Activated CD4-positive, alpha-beta T cell treated with anti-CD3 and anti-CD28 coated beads for 48 hours (primary cell): Measurements from ENCODE around the gene ADSS2.
"Not testable (repeated sequence)": the region's sequence is repeated elsewhere in the genome, so short reads cannot be mapped to it uniquely, and the experiment has no call there.

ENCODE experiments used
- DNase-seq: peaks from one replicate; pipeline ENCODE4 v3.0.0-alpha.2; 2020

ADSS2 gene

GRCh38 chr1:244394826-244395765 is 56.6 kb downstream of the ADSS2 start:
- DNase-seq: no peak

GRCh38 chr1:244394346-244394745 is 57.4 kb downstream of the ADSS2 start:
- DNase-seq: no peak

GRCh38 chr1:244393604-244394176 is 58.0 kb downstream of the ADSS2 start:
- DNase-seq: no peak

- no peak for DNase-seq
Measured at GRCh38 chr1:244391761-244392160, 59.9 kb downstream of the ADSS2 start.

GRCh38 chr1:244388961-244389360 is 62.7 kb downstream of the ADSS2 start:
- no peak for DNase-seq

GRCh38 chr1:244387415-244387814 is 64.3 kb downstream of the ADSS2 start:
- DNase-seq: no peak

- no peak for DNase-seq
Measured at GRCh38 chr1:244386595-244386994, 65.1 kb downstream of the ADSS2 start.

GRCh38 chr1:244384066-244384465 is 67.6 kb downstream of the ADSS2 start:
- no peak for DNase-seq

GRCh38 chr1:244383278-244383884 is 68.3 kb downstream of the ADSS2 start:
- DNase-seq: no peak

GRCh38 chr1:244381878-244382565 is 69.7 kb downstream of the ADSS2 start:
- no peak for DNase-seq

GRCh38 chr1:244376126-244376525 is 75.6 kb downstream of the ADSS2 start:
- no peak for DNase-seq

- no peak for DNase-seq
Measured at GRCh38 chr1:244375051-244375450, 76.7 kb downstream of the ADSS2 start.

- not testable (repeated sequence) for DNase-seq
Measured at GRCh38 chr1:244374484-244374883, 77.2 kb downstream of the ADSS2 start.

GRCh38 chr1:244371242-244372141 is 80.2 kb downstream of the ADSS2 start:
- no peak for DNase-seq

- no peak for DNase-seq
Measured at GRCh38 chr1:244370060-244370637, 81.6 kb downstream of the ADSS2 start.

GRCh38 chr1:244369256-244370057 is 82.3 kb downstream of the ADSS2 start:
- DNase-seq: no peak

- no peak for DNase-seq
Measured at GRCh38 chr1:244368279-244368678, 83.4 kb downstream of the ADSS2 start.

GRCh38 chr1:244367399-244368114 is 84.2 kb downstream of the ADSS2 start:
- DNase-seq: no peak

GRCh38 chr1:244365809-244366208 is 85.9 kb downstream of the ADSS2 start:
- no peak for DNase-seq

- not testable (repeated sequence) for DNase-seq
Measured at GRCh38 chr1:244365262-244365661, 86.4 kb downstream of the ADSS2 start.
